A549 (cell line): Measurements from ENCODE around the gene SPINT1. TPM values are rescaled to one million over a fixed set of nuclear protein-coding genes. Genes with fewer than 3 reads are reported as not detected.

Experiments used
- ATAC-seq, 2 experiments: fragments of 200-7000 bp in 1 of 2; fragments of >200 bp in 1 of 2; cut with Nextera tagmentation in 1 of 2; cut with Tn5 transposase in 1 of 2; 3 replicates each; pipeline versions ENCODE4 v1.8.0 to v1.9.1; 2018 to 2020; ENCODE audit warnings: mild to moderate bottlenecking in 1 of 2, moderate library complexity in 1 of 2
- CTCF ChIA-PET: fragments of 300-600 bp; sonication (Branson Sonifier 250); formaldehyde crosslinking; extraction: SDS; loops from one replicate; lab custom pipeline; 2021; ENCODE audit warnings: antibody characterized with exemption, inconsistent platforms; lab: Yijun Ruan, JAX
- POLR2A ChIA-PET: fragments of 350-600 bp; formaldehyde crosslinking; extraction: SDS; loops from one replicate; lab custom pipeline; 2021; ENCODE audit warnings: antibody characterized with exemption, inconsistent platforms; lab: Yijun Ruan, JAX
- DNase-seq, 2 experiments: peaks; one replicate each; pipeline versions ENCODE4 v3.0.0 to v3.0.0-alpha.2; 2011 to 2016; ENCODE audit warnings: low read depth in 1 of 2, low spot score in 1 of 2
- FAIRE-seq: peaks from 2 replicates; lab custom pipeline; 2011; peaks lifted over from hg19 to GRCh38; lab: Jason Lieb, UNC
- H3K27ac ChIP-seq, 2 experiments: fragments of >200 bp; sonication (Bioruptor Twin); formaldehyde crosslinking; 3 replicates each; pipeline ENCODE4 v1.5.1; 2016 to 2017
- H3K4me1 ChIP-seq: fragments of >200 bp; sonication (Bioruptor Twin); formaldehyde crosslinking; 3 replicates; pipeline ENCODE4 v1.6.1; 2016
- H3K4me2 ChIP-seq: fragments of >200 bp; sonication (Bioruptor Twin); formaldehyde crosslinking; 3 replicates; pipeline ENCODE4 v1.6.1; 2016
- H3K4me3 ChIP-seq: fragments of >200 bp; sonication (Bioruptor Twin); formaldehyde crosslinking; 3 replicates; pipeline ENCODE4 v1.5.1; 2016
- H3K9me3 ChIP-seq: fragments of >200 bp; sonication (Bioruptor Twin); formaldehyde crosslinking; 3 replicates; pipeline ENCODE4 v1.6.1; 2016
- ATOH8 ChIP-seq: fragments of 250-450 bp; sonication (Bioruptor Pico); IDR thresholded peaks from 2 replicates; pipeline ENCODE4 v1.5.0; 2020; ENCODE audit warnings: low read depth, mild to moderate bottlenecking, moderate library complexity
- BCL3 ChIP-seq: fragments of >200 bp; sonication (Bioruptor Twin); formaldehyde crosslinking; IDR thresholded peaks from 3 replicates; pipeline ENCODE4 v1.6.1; 2016
- BHLHE40 ChIP-seq: IDR thresholded peaks from 2 replicates; pipeline ENCODE4 v1.6.1; 2012; ENCODE audit warnings: low read depth, low read length, inconsistent platforms
- CBX2 ChIP-seq: fragments of 200-600 bp; sonication (generic); IDR thresholded peaks from 2 replicates; pipeline ENCODE4 v1.6.1; 2016; ENCODE audit warnings: low read depth, mild to moderate bottlenecking, borderline replicate concordance
- CEBPB ChIP-seq, 2 experiments: fragments of >200 bp in 1 of 2; sonication (Bioruptor Twin) in 1 of 2; formaldehyde crosslinking in 1 of 2; IDR thresholded peaks; 2 replicates each; pipeline ENCODE4 v1.6.1; 2012 to 2016
- CHD2 ChIP-seq: fragments of 150-350 bp; IDR thresholded peaks from 2 replicates; pipeline ENCODE4 v1.6.1; 2014; ENCODE audit warnings: low read length; ENCODE audit not compliant: partially characterized antibody
- E2F6 ChIP-seq: IDR thresholded peaks from 2 replicates; pipeline ENCODE4 v1.6.1; 2012; ENCODE audit warnings: low read depth, borderline replicate concordance
- ELK1 ChIP-seq: fragments of 150-350 bp; IDR thresholded peaks from 2 replicates; pipeline ENCODE4 v1.6.1; 2014; ENCODE audit warnings: low read depth, mild to moderate bottlenecking, low read length
- EP300 ChIP-seq, 2 experiments: fragments of >200 bp; sonication (Bioruptor Twin); formaldehyde crosslinking; IDR thresholded peaks; 2 replicates in 1 of 2; 3 replicates in 1 of 2; pipeline ENCODE4 v1.6.1; 2016 to 2017
- FOSL2 ChIP-seq, 2 experiments: fragments of 450-650 bp in 1 of 2; fragments of >200 bp in 1 of 2; sonication (Bioruptor Twin) in 1 of 2; formaldehyde crosslinking; IDR thresholded peaks; 2 replicates each; pipeline versions ENCODE4 v1.5.0 to v1.6.1; 2016 to 2020; ENCODE audit warnings: mild to moderate bottlenecking in 1 of 2, moderate library complexity in 1 of 2
- FOXS1 ChIP-seq: fragments of 250-450 bp; sonication (Bioruptor Pico); IDR thresholded peaks from 2 replicates; pipeline ENCODE4 v1.5.0; 2020; ENCODE audit warnings: mild to moderate bottlenecking, moderate library complexity
- HDAC2 ChIP-seq: fragments of 200-600 bp; sonication (generic); IDR thresholded peaks from 2 replicates; pipeline ENCODE4 v1.6.1; 2016
- HEYL ChIP-seq: fragments of 250-450 bp; sonication (Bioruptor Pico); IDR thresholded peaks from 2 replicates; pipeline ENCODE4 v1.8.0; 2021; ENCODE audit warnings: mild to moderate bottlenecking, moderate library complexity
- HOXA7 ChIP-seq: fragments of 250-450 bp; sonication (Bioruptor Pico); IDR thresholded peaks from 2 replicates; pipeline ENCODE4 v1.5.0; 2020; ENCODE audit warnings: mild to moderate bottlenecking, moderate library complexity
- HOXB5 ChIP-seq: fragments of 250-450 bp; sonication (Bioruptor Pico); IDR thresholded peaks from 2 replicates; pipeline ENCODE4 v1.5.0; 2020; ENCODE audit warnings: mild to moderate bottlenecking, moderate library complexity
- JUN ChIP-seq, 2 experiments: fragments of >200 bp; sonication (Bioruptor Twin); formaldehyde crosslinking; IDR thresholded peaks; 2 replicates in 1 of 2; 3 replicates in 1 of 2; pipeline ENCODE4 v1.6.1; 2016 to 2017
- JUNB ChIP-seq: fragments of >200 bp; sonication (Bioruptor Twin); formaldehyde crosslinking; IDR thresholded peaks from 2 replicates; pipeline ENCODE4 v1.6.1; 2016
- KDM1A ChIP-seq: fragments of 200-600 bp; sonication (generic); IDR thresholded peaks from 2 replicates; pipeline ENCODE4 v1.6.1; 2016; ENCODE audit warnings: low read depth, mild to moderate bottlenecking
- KDM5A ChIP-seq: fragments of 200-600 bp; sonication (generic); IDR thresholded peaks from 2 replicates; pipeline ENCODE4 v1.6.1; 2016; ENCODE audit warnings: antibody characterized with exemption, mild to moderate bottlenecking
- MAX ChIP-seq: IDR thresholded peaks from 2 replicates; pipeline ENCODE4 v1.6.1; 2012
- MAZ ChIP-seq: fragments of 150-350 bp; IDR thresholded peaks from 2 replicates; pipeline ENCODE4 v1.6.1; 2014; ENCODE audit warnings: antibody characterized with exemption, low read depth, low read length, borderline replicate concordance
- MYC ChIP-seq: IDR thresholded peaks from 2 replicates; pipeline ENCODE4 v1.6.1; 2012; ENCODE audit warnings: mild to moderate bottlenecking, inconsistent platforms, low read length, improper control_type of control experiment, borderline replicate concordance
- NPAS2 ChIP-seq: fragments of 250-450 bp; sonication (Bioruptor Pico); IDR thresholded peaks from 2 replicates; pipeline ENCODE4 v1.8.0; 2022; ENCODE audit warnings: mild to moderate bottlenecking, moderate library complexity, borderline replicate concordance
- NR3C1 ChIP-seq: fragments of >200 bp; sonication (Bioruptor Twin); formaldehyde crosslinking; IDR thresholded peaks from 3 replicates; pipeline ENCODE4 v1.6.1; 2017
- PHF8 ChIP-seq: fragments of 200-600 bp; sonication (generic); IDR thresholded peaks from 2 replicates; pipeline ENCODE4 v1.6.1; 2016; ENCODE audit warnings: low read depth, mild to moderate bottlenecking, antibody characterized with exemption, moderate library complexity, borderline replicate concordance
- POLR2A ChIP-seq: IDR thresholded peaks from 2 replicates; pipeline ENCODE4 v1.6.1; 2012; ENCODE audit warnings: mild to moderate bottlenecking, low read length
- POLR2AphosphoS2 ChIP-seq: conservative IDR thresholded peaks from 2 replicates; pipeline ENCODE4 v1.6.1; 2012; ENCODE audit warnings: low read length, improper control_type of control experiment, inconsistent platforms
- RARB ChIP-seq: fragments of 250-450 bp; sonication (Bioruptor Pico); IDR thresholded peaks from 2 replicates; pipeline ENCODE4 v1.8.0; 2021; ENCODE audit warnings: mild to moderate bottlenecking, moderate library complexity
- RCOR1 ChIP-seq: fragments of 150-350 bp; IDR thresholded peaks from 2 replicates; pipeline ENCODE4 v1.6.1; 2014; ENCODE audit warnings: antibody characterized with exemption, low read length, low read depth
- RFX5 ChIP-seq: fragments of 450-650 bp; IDR thresholded peaks from 2 replicates; pipeline ENCODE4 v1.7.1; 2014; ENCODE audit warnings: antibody characterized with exemption, mild to moderate bottlenecking, moderate library complexity
- RNF2 ChIP-seq: fragments of 200-600 bp; sonication (generic); IDR thresholded peaks from 2 replicates; pipeline ENCODE4 v1.6.1; 2016; ENCODE audit warnings: low read depth, mild to moderate bottlenecking, antibody characterized with exemption, moderate library complexity, borderline replicate concordance
- SMC3 ChIP-seq: fragments of >200 bp; sonication (Bioruptor Twin); formaldehyde crosslinking; IDR thresholded peaks from 3 replicates; pipeline ENCODE4 v1.6.1; 2018; ENCODE audit warnings: inconsistent platforms
- SREBF2 ChIP-seq: fragments of 450-650 bp; IDR thresholded peaks from 2 replicates; pipeline ENCODE4 v1.6.1; 2014; ENCODE audit warnings: mild to moderate bottlenecking, moderate library complexity
- TFCP2L1 ChIP-seq: fragments of 250-450 bp; sonication (Bioruptor Pico); IDR thresholded peaks from 2 replicates; pipeline ENCODE4 v1.5.0; 2021; ENCODE audit warnings: mild to moderate bottlenecking
- TP53 ChIP-seq: fragments of 250-450 bp; sonication (Bioruptor Pico); IDR thresholded peaks from 2 replicates; pipeline ENCODE4 v1.5.0; 2021; ENCODE audit warnings: mild to moderate bottlenecking, moderate library complexity
- ZC3H11A ChIP-seq: fragments of 450-650 bp; IDR thresholded peaks from 2 replicates; pipeline ENCODE4 v1.6.1; 2014; ENCODE audit warnings: antibody characterized with exemption, mild to moderate bottlenecking
- ZFP36 ChIP-seq: fragments of 450-650 bp; IDR thresholded peaks from 2 replicates; pipeline ENCODE4 v1.6.1; 2014; ENCODE audit warnings: borderline replicate concordance; ENCODE audit not compliant: partially characterized antibody
- ZNF302 ChIP-seq: fragments of 250-450 bp; sonication (Bioruptor Pico); IDR thresholded peaks from 2 replicates; pipeline ENCODE4 v1.9.0; 2021; ENCODE audit warnings: inconsistent platforms, mild to moderate bottlenecking, moderate library complexity
- ZSCAN20 ChIP-seq: fragments of 250-450 bp; sonication (Bioruptor Pico); IDR thresholded peaks from 2 replicates; pipeline ENCODE4 v1.8.0; 2022; ENCODE audit warnings: mild to moderate bottlenecking, moderate library complexity
- WGBS: methylation state at CpG from one replicate; pipeline ENCODE4 v1.1.6; 2017; ENCODE audit errors: missing lambda C conversion rate; 5-methylcytosine and 5-hydroxymethylcytosine counted together
- polyA plus RNA-seq, 4 experiments: library from polyadenylated mRNA; depleted of rRNA in 3 of 4; stranded (reverse); fragments of >200 nt; fragmentation: RNase III in 1 of 4; extraction: RNeasy Plus Mini Kit Qiagen cat#74134 plus additional on column Dnase treatment in 1 of 4; gene quantifications; 2 replicates in 3 of 4; 3 replicates in 1 of 4; pipeline ENCODE4 v1.2.3, GENCODE V29; 2011 to 2017

Gene SPINT1
- polyA plus RNA-seq, 2 of the 4 experiments (the other 2 are of a cell fraction) = 0.79 to 0.80 TPM

GRCh38 chr15:40873694-40874561 lies 30.1 kb downstream of the SPINT1 start, which contains the start of gene RHOV:
TSS of gene RHOV (minus strand) at chr15:40874234. CDS start at chr15:40874139, 95 bp downstream.
- ATAC-seq = peak; percentile 95 to 96
- peak within 1 kb of the TSS; percentile 92 for H3K4me3 ChIP-seq
- peak; percentile 76 to 83 for DNase-seq
- POLR2A ChIA-PET = interaction anchor here (0.9 to 1.7 kb wide), 7 partner anchors 10 to 21 kb away, joined by 4 to 17 read pairs (median 5); partner anchors contain the start of gene VPS18
- no peaks in the 10 kb centered on the region for H3K9me3 ChIP-seq
- CTCF ChIA-PET = interaction anchor here (0.9 to 6.4 kb wide), 15 partner anchors 8 to 179 kb away, joined by 3 to 42 read pairs (median 4); partner anchors contain the start of genes GCHFR, PPP1R14D, RAD51 and VPS18
- peaks cover 18% of the 10 kb centered on the region for H3K4me1 ChIP-seq
- WGBS = 2% methylated on average over 11 of the region's 74 CpGs
- peak within 1 kb of the TSS; percentile 94 for H3K4me2 ChIP-seq
- no peak for FAIRE-seq
- peak within 1 kb of the TSS; percentile 93 to 99 for H3K27ac ChIP-seq
- peak; percentile 72; the same call in 1 of the 2 replicates for TF ChIP-seq PHF8
- TF ChIP-seq HOXB5 (CRISPR knock-in tag) = no peak
- TF ChIP-seq POLR2A = peak; percentile 57
- TF ChIP-seq CBX2 = no peak
- TF ChIP-seq CHD2 = no peak
- TF ChIP-seq RNF2 = no peak
- no peak for TF ChIP-seq RFX5
- TF ChIP-seq BCL3 = 0 out of 3 replicates have a peak, but pooled peaks have one; percentile 20
- no peak for TF ChIP-seq TP53
- TF ChIP-seq EP300 (IDR thresholded peaks at IDR 0.05) = no peak
- no peak for TF ChIP-seq HEYL (CRISPR knock-in tag)
- TF ChIP-seq MYC = no peak
- TF ChIP-seq JUNB = no peak
- TF ChIP-seq POLR2AphosphoS2 = no peak
- no peak for TF ChIP-seq KDM5A
- no peak for TF ChIP-seq KDM1A
- TF ChIP-seq SREBF2 = no peak
- peak; percentile 48 for TF ChIP-seq SMC3
- TF ChIP-seq HOXA7 (CRISPR knock-in tag) = no peak
- TF ChIP-seq ZC3H11A = no peak
- TF ChIP-seq MAX = peak; percentile 69; the same call in 1 of the 2 replicates
- no peak for TF ChIP-seq TFCP2L1
- no peak for TF ChIP-seq ATOH8 (CRISPR knock-in tag)
- TF ChIP-seq FOSL2 (IDR thresholded peaks at IDR 0.05) = no peak
- TF ChIP-seq FOSL2 (CRISPR knock-in tag; IDR thresholded peaks at IDR 0.05) = no peak
- no peak for TF ChIP-seq E2F6
- no peak for TF ChIP-seq CEBPB (IDR thresholded peaks at IDR 0.05)
- TF ChIP-seq HDAC2 = no peak
- TF ChIP-seq RCOR1 = no peak
- peak in 1 of 2 experiments; percentile 66; a peak in 2 of 5 replicates for TF ChIP-seq JUN (IDR thresholded peaks at IDR 0.05)
- no peak for TF ChIP-seq ZNF302
- TF ChIP-seq NR3C1 = no peak
- TF ChIP-seq ELK1 = no peak
- TF ChIP-seq RARB (CRISPR knock-in tag) = no peak
- no peak; the same call in 1 of the 2 replicates for TF ChIP-seq MAZ
- no peak for TF ChIP-seq BHLHE40
- no peak for TF ChIP-seq NPAS2 (CRISPR knock-in tag)
- no peak for TF ChIP-seq ZSCAN20
- TF ChIP-seq FOXS1 = no peak
- no peak for TF ChIP-seq ZFP36
